ENCODE data around the gene OBSCN. TPM values are rescaled to one million over a fixed set of nuclear protein-coding genes. Genes with fewer than 3 reads are reported as not detected.

Gene OBSCN
- total RNA-seq, 1 experiment from 2014 or later = 29.1 TPM

DNA sequence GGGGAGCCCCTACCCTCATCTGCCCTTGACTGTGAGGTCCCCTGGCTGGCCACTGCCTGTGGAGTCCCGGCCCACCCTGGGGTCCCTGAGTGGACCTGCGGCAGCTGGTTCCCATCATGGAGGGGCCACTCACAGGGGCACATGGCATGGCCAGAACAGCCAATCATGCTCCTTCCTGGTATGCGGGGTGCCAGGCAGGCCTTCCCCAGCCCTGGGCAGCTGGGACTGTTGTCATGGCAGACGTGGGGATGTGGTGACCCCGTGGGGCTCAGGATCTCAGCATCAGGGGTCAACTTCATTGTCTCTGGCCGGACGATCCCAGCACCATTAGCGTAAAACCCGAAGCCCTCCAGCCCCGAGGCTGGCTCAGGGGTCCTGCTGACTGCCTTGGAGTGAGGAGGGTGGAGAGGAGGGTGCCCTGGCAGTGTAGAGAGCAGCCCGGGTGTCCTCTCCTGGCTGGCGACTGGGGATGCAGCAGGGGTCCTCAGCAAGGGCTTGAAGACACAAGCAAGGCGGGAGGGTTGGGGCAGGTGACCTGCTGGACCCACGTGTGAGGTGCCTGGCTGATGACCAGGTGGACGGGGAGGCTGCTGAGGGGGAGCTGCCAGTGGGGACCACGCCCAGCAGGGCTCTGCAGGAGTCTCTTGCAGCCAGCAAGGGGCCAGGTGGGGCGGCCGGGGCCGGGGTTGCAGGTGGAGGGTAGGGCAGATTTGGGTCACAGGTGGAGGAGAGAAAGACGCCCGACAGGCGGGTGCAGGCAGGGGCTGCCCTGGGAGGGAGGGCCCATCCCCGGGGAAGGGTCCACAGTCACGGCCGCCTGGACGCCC, 153.7 kb downstream of the OBSCN start:
- Histone ChIP-seq H3K9me3 (ENCODE audit: low read length) (no peaks in the 10 kb centered on the region), H3K79me2 (ENCODE audit: low read length) (no peaks in the 10 kb centered on the region), H3K4me1 (ENCODE audit: insufficient read depth, low read length) (no peaks in the 10 kb centered on the region; the same call in 1 of the 2 replicates), H3K9ac (ENCODE audit: low read length) (no peak overlapping the region), H3K9me2 (replicated peaks; ENCODE audit: low read length) (no peaks in the 10 kb centered on the region), H3K4me2 (ENCODE audit: low read length) (no peak overlapping the region), H4K20me1 (ENCODE audit: low read length) (no peaks in the 10 kb centered on the region), H3K36me3 (ENCODE audit: low read depth, low read length) (no peaks in the 10 kb centered on the region), H3K4me3 (ENCODE audit: low read length) (no peak overlapping the region), H3K27me3 (ENCODE audit: low read length) (no peaks in the 10 kb centered on the region), H3F3A (ENCODE audit: low read length, unreplicated experiment) (no peaks in the 10 kb centered on the region), H2AFZ (ENCODE audit: low read length) (no peak overlapping the region), H3K27ac (ENCODE audit: low read length) (no peak overlapping the region)
- TF ChIP-seq EZH2 (IDR thresholded peaks at IDR 0.05; ENCODE audit: low read length, unreplicated experiment) (no peak), EZH2phosphoT487 (IDR thresholded peaks at IDR 0.05; ENCODE audit: borderline replicate concordance, low read length) (no peak)
- TF ChIP-seq, protein P1, sequence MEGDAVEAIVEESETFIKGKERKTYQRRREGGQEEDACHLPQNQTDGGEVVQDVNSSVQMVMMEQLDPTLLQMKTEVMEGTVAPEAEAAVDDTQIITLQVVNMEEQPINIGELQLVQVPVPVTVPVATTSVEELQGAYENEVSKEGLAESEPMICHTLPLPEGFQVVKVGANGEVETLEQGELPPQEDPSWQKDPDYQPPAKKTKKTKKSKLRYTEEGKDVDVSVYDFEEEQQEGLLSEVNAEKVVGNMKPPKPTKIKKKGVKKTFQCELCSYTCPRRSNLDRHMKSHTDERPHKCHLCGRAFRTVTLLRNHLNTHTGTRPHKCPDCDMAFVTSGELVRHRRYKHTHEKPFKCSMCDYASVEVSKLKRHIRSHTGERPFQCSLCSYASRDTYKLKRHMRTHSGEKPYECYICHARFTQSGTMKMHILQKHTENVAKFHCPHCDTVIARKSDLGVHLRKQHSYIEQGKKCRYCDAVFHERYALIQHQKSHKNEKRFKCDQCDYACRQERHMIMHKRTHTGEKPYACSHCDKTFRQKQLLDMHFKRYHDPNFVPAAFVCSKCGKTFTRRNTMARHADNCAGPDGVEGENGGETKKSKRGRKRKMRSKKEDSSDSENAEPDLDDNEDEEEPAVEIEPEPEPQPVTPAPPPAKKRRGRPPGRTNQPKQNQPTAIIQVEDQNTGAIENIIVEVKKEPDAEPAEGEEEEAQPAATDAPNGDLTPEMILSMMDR (conservative IDR thresholded peaks at IDR 0.05; ENCODE audit: low read depth, low read length) = no peak
- DNase-seq (no peak), ATAC-seq (no peak)
- intact Hi-C loops (cut with micrococcal nuclease) = no loop called here
- ChIA-PET POLR2A (ENCODE audit: unreplicated experiment) (interaction anchor here (0.7 kb wide), 1 partner anchor 11 kb away, joined by 3 read pairs; no protein-coding TSS in a partner anchor), CTCF (no interaction called here)
- BruUV-seq (replicated peaks) = no TSS peak

GRCh38 chr1:228362141-228362883, 154.5 kb downstream of the OBSCN start:
- ATAC-seq = no peak
- no TSS peak for BruUV-seq (replicated peaks)
- Histone ChIP-seq H3K79me2 (ENCODE audit: low read length) (no peaks in the 10 kb centered on the region), H3K9me2 (replicated peaks; ENCODE audit: low read length) (no peaks in the 10 kb centered on the region), H3K9me3 (ENCODE audit: low read length) (no peaks in the 10 kb centered on the region), H3F3A (ENCODE audit: low read length, unreplicated experiment) (no peaks in the 10 kb centered on the region), H2AFZ (ENCODE audit: low read length) (no peak overlapping the region), H3K4me1 (ENCODE audit: insufficient read depth, low read length) (peaks cover under 1% of the 10 kb centered on the region; the same call in 1 of the 2 replicates), H3K36me3 (ENCODE audit: low read depth, low read length) (no peaks in the 10 kb centered on the region), H3K4me3 (ENCODE audit: low read length) (no peak overlapping the region), H3K27ac (ENCODE audit: low read length) (no peak overlapping the region), H4K20me1 (ENCODE audit: low read length) (no peaks in the 10 kb centered on the region), H3K4me2 (ENCODE audit: low read length) (no peak overlapping the region), H3K9ac (ENCODE audit: low read length) (no peak overlapping the region), H3K27me3 (ENCODE audit: low read length) (no peaks in the 10 kb centered on the region)
- intact Hi-C loops (cut with micrococcal nuclease) = no loop called here
- DNase-seq = no peak
- ChIA-PET POLR2A (ENCODE audit: unreplicated experiment) (interaction anchor here (0.7 kb wide), 1 partner anchor 10 kb away, joined by 3 read pairs; no protein-coding TSS in a partner anchor), CTCF (no interaction called here)
- TF ChIP-seq, protein P1 (conservative IDR thresholded peaks at IDR 0.05; ENCODE audit: low read depth, low read length) = no peak
- TF ChIP-seq EZH2 (IDR thresholded peaks at IDR 0.05; ENCODE audit: low read length, unreplicated experiment) = no peak
- no peak for TF ChIP-seq EZH2phosphoT487 (IDR thresholded peaks at IDR 0.05; ENCODE audit: borderline replicate concordance, low read length)

Measured in PC-3 (cell line).